Neutrophil (primary cell): ENCODE measurements around the gene HAPLN3.

ENCODE experiments used
- H3K27ac ChIP-seq: fragments of 200-600 bp; sonication (generic); 2 replicates; pipeline ENCODE4 v1.5.1; 2016; ENCODE audit warnings: mild to moderate bottlenecking, moderate library complexity
- H3K27me3 ChIP-seq: fragments of 200-600 bp; sonication (generic); 2 replicates; pipeline ENCODE4 v1.6.0; 2016; ENCODE audit warnings: mild to moderate bottlenecking
- H3K36me3 ChIP-seq: fragments of 200-600 bp; sonication (generic); 2 replicates; pipeline ENCODE4 v1.5.1; 2017
- H3K4me1 ChIP-seq, 2 experiments: fragments of 200-600 bp in 1 of 2; sonication (generic) in 1 of 2; 1 replicate in 1 of 2; 2 replicates in 1 of 2; pipeline versions ENCODE4 v1.5.1 to v1.6.1; 2013 to 2016; ENCODE audit warnings: low read depth in 1 of 2, low read length in 1 of 2, mild to moderate bottlenecking in 1 of 2, moderate library complexity in 1 of 2; ENCODE audit not compliant: control insufficient read depth in 1 of 2, insufficient read depth in 1 of 2
- H3K4me3 ChIP-seq, 2 experiments: fragments of 200-600 bp in 1 of 2; sonication (generic) in 1 of 2; 1 replicate in 1 of 2; 2 replicates in 1 of 2; pipeline ENCODE4 v1.5.1; 2013 to 2016; ENCODE audit warnings: low read depth in 1 of 2, low read length in 1 of 2, mild to moderate bottlenecking in 1 of 2, moderate library complexity in 1 of 2
- H3K9me3 ChIP-seq: fragments of 200-600 bp; sonication (generic); 2 replicates; pipeline ENCODE4 v1.5.1; 2016
- CTCF ChIP-seq: fragments of 200-600 bp; sonication (generic); IDR thresholded peaks from 2 replicates; pipeline ENCODE4 v1.5.1; 2016; ENCODE audit warnings: antibody characterized with exemption

Gene HAPLN3

GRCh38 chr15:88865498-88866099, 29.7 kb downstream of the HAPLN3 start:
- Histone ChIP-seq H3K4me1 (no peaks in the 10 kb centered on the region), H3K36me3 (no peaks in the 10 kb centered on the region), H3K27me3 (no peaks in the 10 kb centered on the region), H3K4me3 (no peak overlapping the region), H3K9me3 (no peaks in the 10 kb centered on the region), H3K27ac (no peak overlapping the region)
- TF ChIP-seq CTCF, result no peak

- H3K4me3 ChIP-seq, result no peak overlapping the region
- no peaks in the 10 kb centered on the region for H3K9me3 ChIP-seq
- H3K36me3 ChIP-seq, result no peaks in the 10 kb centered on the region
- H3K27me3 ChIP-seq, result no peaks in the 10 kb centered on the region
- no peak overlapping the region for H3K27ac ChIP-seq
- no peak for TF ChIP-seq CTCF
- no peaks in the 10 kb centered on the region for H3K4me1 ChIP-seq
Measured at GRCh38 chr15:88864861-88865497, 30.4 kb downstream of the HAPLN3 start.

GRCh38 chr15:88863412-88863811, 31.9 kb downstream of the HAPLN3 start:
- H3K4me1 ChIP-seq, result no peaks in the 10 kb centered on the region
- no peak for TF ChIP-seq CTCF
- no peak overlapping the region for H3K27ac ChIP-seq
- no peaks in the 10 kb centered on the region for H3K27me3 ChIP-seq
- no peaks in the 10 kb centered on the region for H3K9me3 ChIP-seq
- H3K36me3 ChIP-seq, result no peaks in the 10 kb centered on the region
- H3K4me3 ChIP-seq, result no peak overlapping the region

- no peaks in the 10 kb centered on the region for H3K9me3 ChIP-seq
- no peak overlapping the region for H3K4me3 ChIP-seq
- TF ChIP-seq CTCF, result no peak
- no peaks in the 10 kb centered on the region for H3K36me3 ChIP-seq
- H3K27me3 ChIP-seq, result no peaks in the 10 kb centered on the region
- H3K4me1 ChIP-seq, result no peaks in the 10 kb centered on the region
- H3K27ac ChIP-seq, result no peak overlapping the region
Measured at GRCh38 chr15:88860212-88860611, 35.1 kb downstream of the HAPLN3 start.

- H3K27me3 ChIP-seq, result no peaks in the 10 kb centered on the region
- no peaks in the 10 kb centered on the region for H3K4me1 ChIP-seq
- TF ChIP-seq CTCF, result no peak
- H3K36me3 ChIP-seq, result no peaks in the 10 kb centered on the region
- H3K27ac ChIP-seq, result no peak overlapping the region
- no peaks in the 10 kb centered on the region for H3K9me3 ChIP-seq
- no peak overlapping the region for H3K4me3 ChIP-seq
Measured at GRCh38 chr15:88859550-88859949, 35.8 kb downstream of the HAPLN3 start.
